ENCODE data around the gene CHAC1. TPM values are rescaled to one million over a fixed set of nuclear protein-coding genes. Genes with fewer than 3 reads are reported as not detected.

The CHAC1 gene
- total RNA-seq, 1 donor from 2014 or later: 77.6 TPM

- Mint-ChIP-seq H3K9me3 (ENCODE audit: low read depth) (no peaks in the 10 kb centered on the region), H3K36me3 (ENCODE audit: low read depth) (peaks cover 8% of the 10 kb centered on the region), H3K27me3 (ENCODE audit: low read depth) (no peaks in the 10 kb centered on the region), H3K4me1 (ENCODE audit: low read depth) (peaks cover 28% of the 10 kb centered on the region), H3K4me3 (ENCODE audit: unreplicated experiment) (no peak overlapping the region), H3K27ac (ENCODE audit: unreplicated experiment) (no peak overlapping the region)
- no peak for TF ChIP-seq CTCF (IDR thresholded peaks at IDR 0.05)
- no peak for DNase-seq (ENCODE audit: low spot score)
These were observed 45.2 kb upstream of the CHAC1 start for GRCh38 chr15:40908095-40908494.

- no peak for TF ChIP-seq CTCF (IDR thresholded peaks at IDR 0.05)
- H3K4me3 Mint-ChIP-seq (ENCODE audit: unreplicated experiment): no peak overlapping the region
- peaks cover under 1% of the 10 kb centered on the region for H3K36me3 Mint-ChIP-seq (ENCODE audit: low read depth)
- H3K4me1 Mint-ChIP-seq (ENCODE audit: low read depth): peaks cover 21% of the 10 kb centered on the region
- H3K27me3 Mint-ChIP-seq (ENCODE audit: low read depth): no peaks in the 10 kb centered on the region
- DNase-seq (ENCODE audit: low spot score): no peak
- H3K9me3 Mint-ChIP-seq (ENCODE audit: low read depth): no peaks in the 10 kb centered on the region
- H3K27ac Mint-ChIP-seq (ENCODE audit: unreplicated experiment): no peak overlapping the region
These were observed 43.3 kb upstream of the CHAC1 start for GRCh38 chr15:40909662-40910630.

GRCh38 chr15:40911141-40911540, 42.1 kb upstream of the CHAC1 start:
- no peak overlapping the region for H3K4me3 Mint-ChIP-seq (ENCODE audit: unreplicated experiment)
- H3K9me3 Mint-ChIP-seq (ENCODE audit: low read depth): no peaks in the 10 kb centered on the region
- H3K36me3 Mint-ChIP-seq (ENCODE audit: low read depth): no peaks in the 10 kb centered on the region
- H3K27ac Mint-ChIP-seq (ENCODE audit: unreplicated experiment): no peak overlapping the region
- no peak for TF ChIP-seq CTCF (IDR thresholded peaks at IDR 0.05)
- H3K27me3 Mint-ChIP-seq (ENCODE audit: low read depth): no peaks in the 10 kb centered on the region
- peaks cover 13% of the 10 kb centered on the region for H3K4me1 Mint-ChIP-seq (ENCODE audit: low read depth)
- peak; percentile 60 for DNase-seq (ENCODE audit: low spot score)

- peaks cover 13% of the 10 kb centered on the region for H3K4me1 Mint-ChIP-seq (ENCODE audit: low read depth)
- no peak for DNase-seq (ENCODE audit: low spot score)
These were observed 41.6 kb upstream of the CHAC1 start for GRCh38 chr15:40911693-40912092.

GRCh38 chr15:40912478-40912877, 40.8 kb upstream of the CHAC1 start:
- no peak for TF ChIP-seq CTCF (IDR thresholded peaks at IDR 0.05)
- Mint-ChIP-seq H3K36me3 (ENCODE audit: low read depth) (no peaks in the 10 kb centered on the region), H3K9me3 (ENCODE audit: low read depth) (no peaks in the 10 kb centered on the region), H3K4me1 (ENCODE audit: low read depth) (peaks cover 9% of the 10 kb centered on the region), H3K27me3 (ENCODE audit: low read depth) (no peaks in the 10 kb centered on the region), H3K27ac (ENCODE audit: unreplicated experiment) (no peak overlapping the region), H3K4me3 (ENCODE audit: unreplicated experiment) (no peak overlapping the region)
- DNase-seq (ENCODE audit: low spot score): no peak

More at GRCh38 chr15:40911693-40912092, 41.6 kb upstream of the CHAC1 start:
- no peak overlapping the region for H3K27ac Mint-ChIP-seq (ENCODE audit: unreplicated experiment)
- no peak overlapping the region for H3K4me3 Mint-ChIP-seq (ENCODE audit: unreplicated experiment)
- no peak for TF ChIP-seq CTCF (IDR thresholded peaks at IDR 0.05)
- H3K9me3 Mint-ChIP-seq (ENCODE audit: low read depth): no peaks in the 10 kb centered on the region
- H3K27me3 Mint-ChIP-seq (ENCODE audit: low read depth): no peaks in the 10 kb centered on the region
- H3K36me3 Mint-ChIP-seq (ENCODE audit: low read depth): no peaks in the 10 kb centered on the region
